ENCODE results near the gene TMCC2.
A peak's percentile ranks its signal among the peaks of the same experiment; 100 is the strongest.

DNA sequence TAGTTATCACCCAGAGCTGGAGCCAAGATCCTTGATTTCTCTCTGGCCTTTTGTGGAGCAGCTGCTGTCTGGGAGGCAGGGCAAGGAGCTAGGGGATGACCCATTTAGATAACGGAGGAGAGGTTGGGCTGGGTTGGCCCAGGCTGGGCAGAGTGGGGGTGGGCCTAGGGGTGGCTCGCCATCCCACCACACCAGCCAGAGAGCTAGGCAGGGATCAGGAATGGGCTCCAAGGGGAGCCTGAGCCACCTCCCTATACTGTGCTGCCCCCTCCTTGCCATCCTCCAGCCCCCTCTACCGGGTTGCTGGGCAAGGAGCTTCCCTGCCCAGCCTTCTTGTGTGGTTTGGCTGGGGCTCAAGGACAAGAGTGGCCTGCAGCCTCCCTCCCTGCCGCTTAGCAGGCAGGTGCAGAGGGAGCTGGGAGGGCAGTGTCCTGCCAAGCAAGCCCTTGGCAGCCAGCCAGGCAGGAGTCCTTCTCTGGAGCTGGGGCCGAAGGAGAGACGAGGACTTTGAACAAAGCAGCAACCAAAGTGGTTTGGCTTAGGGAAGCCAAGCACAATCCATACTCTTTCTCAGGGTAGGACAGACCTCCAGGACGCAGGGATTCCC, 89.7 kb downstream of the TMCC2 start:
- TF ChIP-seq, protein P1, sequence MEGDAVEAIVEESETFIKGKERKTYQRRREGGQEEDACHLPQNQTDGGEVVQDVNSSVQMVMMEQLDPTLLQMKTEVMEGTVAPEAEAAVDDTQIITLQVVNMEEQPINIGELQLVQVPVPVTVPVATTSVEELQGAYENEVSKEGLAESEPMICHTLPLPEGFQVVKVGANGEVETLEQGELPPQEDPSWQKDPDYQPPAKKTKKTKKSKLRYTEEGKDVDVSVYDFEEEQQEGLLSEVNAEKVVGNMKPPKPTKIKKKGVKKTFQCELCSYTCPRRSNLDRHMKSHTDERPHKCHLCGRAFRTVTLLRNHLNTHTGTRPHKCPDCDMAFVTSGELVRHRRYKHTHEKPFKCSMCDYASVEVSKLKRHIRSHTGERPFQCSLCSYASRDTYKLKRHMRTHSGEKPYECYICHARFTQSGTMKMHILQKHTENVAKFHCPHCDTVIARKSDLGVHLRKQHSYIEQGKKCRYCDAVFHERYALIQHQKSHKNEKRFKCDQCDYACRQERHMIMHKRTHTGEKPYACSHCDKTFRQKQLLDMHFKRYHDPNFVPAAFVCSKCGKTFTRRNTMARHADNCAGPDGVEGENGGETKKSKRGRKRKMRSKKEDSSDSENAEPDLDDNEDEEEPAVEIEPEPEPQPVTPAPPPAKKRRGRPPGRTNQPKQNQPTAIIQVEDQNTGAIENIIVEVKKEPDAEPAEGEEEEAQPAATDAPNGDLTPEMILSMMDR (IDR thresholded peaks at IDR 0.05) = no peak
- TF ChIP-seq POLR2A (IDR thresholded peaks at IDR 0.05) = peak; percentile 33
- TF ChIP-seq POLR2AphosphoS5 (IDR thresholded peaks at IDR 0.05) = peak in 2 of 3 donors; percentile 78 to 86

Data from transverse colon (tissue), 4 donors.